Measurements from ENCODE around the gene JAG1.
A peak's percentile ranks its signal among the peaks of the same experiment; 100 is the strongest.

JAG1 gene

GRCh38 chr20:10648651-10649050 lies 25.1 kb downstream of the JAG1 start:
- no peak overlapping the region for H3K9ac ChIP-seq (ENCODE audit: low read depth, low read length)
- no peaks in the 10 kb centered on the region for H3K9me3 ChIP-seq (ENCODE audit: insufficient read depth, low read length, severe bottlenecking)
- H3K36me3 ChIP-seq (ENCODE audit: insufficient read depth, low read length): no peaks in the 10 kb centered on the region
- H3K4me2 ChIP-seq (ENCODE audit: insufficient read depth, low read length): no peak overlapping the region
- H3K79me2 ChIP-seq (ENCODE audit: insufficient read depth, low read length): no peaks in the 10 kb centered on the region
- no peak for TF ChIP-seq EZH2 (IDR thresholded peaks at IDR 0.05; ENCODE audit: borderline replicate concordance, low read depth, low read length, severe bottlenecking)
- TF ChIP-seq, protein P1, sequence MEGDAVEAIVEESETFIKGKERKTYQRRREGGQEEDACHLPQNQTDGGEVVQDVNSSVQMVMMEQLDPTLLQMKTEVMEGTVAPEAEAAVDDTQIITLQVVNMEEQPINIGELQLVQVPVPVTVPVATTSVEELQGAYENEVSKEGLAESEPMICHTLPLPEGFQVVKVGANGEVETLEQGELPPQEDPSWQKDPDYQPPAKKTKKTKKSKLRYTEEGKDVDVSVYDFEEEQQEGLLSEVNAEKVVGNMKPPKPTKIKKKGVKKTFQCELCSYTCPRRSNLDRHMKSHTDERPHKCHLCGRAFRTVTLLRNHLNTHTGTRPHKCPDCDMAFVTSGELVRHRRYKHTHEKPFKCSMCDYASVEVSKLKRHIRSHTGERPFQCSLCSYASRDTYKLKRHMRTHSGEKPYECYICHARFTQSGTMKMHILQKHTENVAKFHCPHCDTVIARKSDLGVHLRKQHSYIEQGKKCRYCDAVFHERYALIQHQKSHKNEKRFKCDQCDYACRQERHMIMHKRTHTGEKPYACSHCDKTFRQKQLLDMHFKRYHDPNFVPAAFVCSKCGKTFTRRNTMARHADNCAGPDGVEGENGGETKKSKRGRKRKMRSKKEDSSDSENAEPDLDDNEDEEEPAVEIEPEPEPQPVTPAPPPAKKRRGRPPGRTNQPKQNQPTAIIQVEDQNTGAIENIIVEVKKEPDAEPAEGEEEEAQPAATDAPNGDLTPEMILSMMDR (IDR thresholded peaks at IDR 0.05; ENCODE audit: borderline replicate concordance, extremely low read depth, low read length, poor library complexity, severe bottlenecking): no peak
- H3K27ac ChIP-seq (ENCODE audit: low read length): no peak overlapping the region
- H3K27me3 ChIP-seq (ENCODE audit: insufficient read depth, low read length, poor library complexity): no peaks in the 10 kb centered on the region
- H4K20me1 ChIP-seq (ENCODE audit: insufficient read depth, low read length): no peaks in the 10 kb centered on the region
- H2AFZ ChIP-seq (ENCODE audit: low read depth, low read length): no peak overlapping the region
- ATAC-seq (ENCODE audit: insufficient read depth, low read depth) (no peak), DNase-seq (no peak)
- no peak overlapping the region for H3K4me3 ChIP-seq (ENCODE audit: low read depth in 1 of 2, low read length in 2 of 2)
- H3K4me1 ChIP-seq (ENCODE audit: insufficient read depth, low read length): peaks cover 3% of the 10 kb centered on the region

DNA sequence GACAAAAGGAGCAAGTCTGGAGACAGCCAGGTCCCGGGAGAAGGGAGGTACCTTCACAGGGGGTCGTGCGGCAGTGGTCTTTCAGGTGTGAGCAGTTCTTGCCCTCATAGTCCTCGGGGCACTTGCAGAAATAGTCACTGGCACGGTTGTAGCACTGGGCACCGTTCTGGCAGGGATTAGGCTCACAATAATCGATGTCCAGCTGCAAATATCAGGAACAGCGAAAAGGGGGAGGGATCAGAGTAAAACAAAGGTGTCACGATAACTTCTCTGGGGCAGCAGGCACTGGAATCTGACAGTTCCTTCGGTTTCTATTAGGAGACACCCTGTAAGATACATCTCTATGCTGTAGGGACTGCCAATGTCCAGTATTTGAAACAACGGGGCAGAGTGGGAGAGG lies 25.9 kb downstream of the JAG1 start:
- DNase-seq: no peak
- no peaks in the 10 kb centered on the region for H3K9me3 ChIP-seq (ENCODE audit: insufficient read depth, low read length, severe bottlenecking)
- no peak overlapping the region for H2AFZ ChIP-seq (ENCODE audit: low read depth, low read length)
- peaks cover 3% of the 10 kb centered on the region for H3K4me1 ChIP-seq (ENCODE audit: insufficient read depth, low read length)
- no peak overlapping the region for H3K4me2 ChIP-seq (ENCODE audit: insufficient read depth, low read length)
- ATAC-seq (ENCODE audit: insufficient read depth, low read depth): no peak
- H3K27me3 ChIP-seq (ENCODE audit: insufficient read depth, low read length, poor library complexity): no peaks in the 10 kb centered on the region
- H4K20me1 ChIP-seq (ENCODE audit: insufficient read depth, low read length): no peaks in the 10 kb centered on the region
- H3K79me2 ChIP-seq (ENCODE audit: insufficient read depth, low read length): no peaks in the 10 kb centered on the region
- no peak overlapping the region for H3K4me3 ChIP-seq (ENCODE audit: low read depth in 1 of 2, low read length in 2 of 2)
- H3K27ac ChIP-seq (ENCODE audit: low read length): no peak overlapping the region
- TF ChIP-seq, protein P1 (IDR thresholded peaks at IDR 0.05; ENCODE audit: borderline replicate concordance, extremely low read depth, low read length, poor library complexity, severe bottlenecking): no peak
- no peak for TF ChIP-seq EZH2 (IDR thresholded peaks at IDR 0.05; ENCODE audit: borderline replicate concordance, low read depth, low read length, severe bottlenecking)
- H3K9ac ChIP-seq (ENCODE audit: low read depth, low read length): no peak overlapping the region
- H3K36me3 ChIP-seq (ENCODE audit: insufficient read depth, low read length): no peaks in the 10 kb centered on the region

- H3K27ac ChIP-seq (ENCODE audit: low read length): no peak overlapping the region
- no peaks in the 10 kb centered on the region for H3K79me2 ChIP-seq (ENCODE audit: insufficient read depth, low read length)
- DNase-seq: no peak
- H3K27me3 ChIP-seq (ENCODE audit: insufficient read depth, low read length, poor library complexity): no peaks in the 10 kb centered on the region
- H3K4me3 ChIP-seq (ENCODE audit: low read depth in 1 of 2, low read length in 2 of 2): no peak overlapping the region
- no peak overlapping the region for H3K4me2 ChIP-seq (ENCODE audit: insufficient read depth, low read length)
- no peak for TF ChIP-seq EZH2 (IDR thresholded peaks at IDR 0.05; ENCODE audit: borderline replicate concordance, low read depth, low read length, severe bottlenecking)
- TF ChIP-seq, protein P1 (IDR thresholded peaks at IDR 0.05; ENCODE audit: borderline replicate concordance, extremely low read depth, low read length, poor library complexity, severe bottlenecking): peak; percentile 53
- no peaks in the 10 kb centered on the region for H4K20me1 ChIP-seq (ENCODE audit: insufficient read depth, low read length)
- ATAC-seq (ENCODE audit: insufficient read depth, low read depth): 0 out of 3 replicates have a peak, but pooled peaks have one; percentile 51
- H3K36me3 ChIP-seq (ENCODE audit: insufficient read depth, low read length): no peaks in the 10 kb centered on the region
- H2AFZ ChIP-seq (ENCODE audit: low read depth, low read length): no peak overlapping the region
- peaks cover 3% of the 10 kb centered on the region for H3K4me1 ChIP-seq (ENCODE audit: insufficient read depth, low read length)
- no peaks in the 10 kb centered on the region for H3K9me3 ChIP-seq (ENCODE audit: insufficient read depth, low read length, severe bottlenecking)
- H3K9ac ChIP-seq (ENCODE audit: low read depth, low read length): no peak overlapping the region
Measured at GRCh38 chr20:10647471-10647870, 26.3 kb downstream of the JAG1 start.
